H9 (cell line): ENCODE data around the gene SLC39A10. TPM values are rescaled to one million over a fixed set of nuclear protein-coding genes. Genes with fewer than 3 reads are reported as not detected.

Source experiments
- DNase-seq: peaks from one replicate; pipeline ENCODE4 v3.0.0-alpha.2; 2017
- H2AFZ ChIP-seq: one replicate; pipeline ENCODE4 v1.6.1; 2013; ENCODE audit warnings: mild to moderate bottlenecking, low read length, control low read depth, moderate library complexity
- H2AK5ac ChIP-seq: 2 replicates; pipeline ENCODE4 v1.6.1; 2013; ENCODE audit warnings: low read length, control low read depth, mixed read lengths; ENCODE audit not compliant: insufficient read length
- H2BK120ac ChIP-seq: one replicate; pipeline ENCODE4 v1.6.1; 2013; ENCODE audit warnings: low read depth, mild to moderate bottlenecking, low read length, control low read depth, inconsistent platforms; ENCODE audit not compliant: poor library complexity, severe bottlenecking
- H2BK12ac ChIP-seq: 2 replicates; pipeline ENCODE4 v1.6.1; 2013; ENCODE audit warnings: low read length, control low read depth, mixed read lengths, low read depth; ENCODE audit not compliant: insufficient read length
- H2BK15ac ChIP-seq: 2 replicates; pipeline ENCODE4 v1.6.1; 2013; ENCODE audit warnings: low read depth, low read length, control low read depth
- H2BK20ac ChIP-seq: one replicate; pipeline ENCODE4 v1.6.1; 2013; ENCODE audit warnings: low read depth, mild to moderate bottlenecking, low read length, control low read depth, inconsistent platforms; ENCODE audit not compliant: poor library complexity, severe bottlenecking
- H2BK5ac ChIP-seq: 2 replicates; pipeline ENCODE4 v1.6.1; 2013; ENCODE audit warnings: low read length, control low read depth, mixed read lengths; ENCODE audit not compliant: insufficient read length
- H3K14ac ChIP-seq: 2 replicates; pipeline ENCODE4 v1.6.1; 2013; ENCODE audit warnings: low read length, control low read depth; ENCODE audit not compliant: insufficient read depth
- H3K18ac ChIP-seq: 2 replicates; pipeline ENCODE4 v1.6.1; 2013; ENCODE audit warnings: low read depth, mild to moderate bottlenecking, mixed read lengths, low read length, control low read depth; ENCODE audit not compliant: insufficient read length
- H3K23ac ChIP-seq: 2 replicates; pipeline ENCODE4 v1.6.1; 2013; ENCODE audit warnings: low read length, control low read depth, mixed read lengths, low read depth; ENCODE audit not compliant: insufficient read length
- H3K23me2 ChIP-seq: 2 replicates; pipeline ENCODE4 v1.6.1; 2013; ENCODE audit warnings: low read depth, mild to moderate bottlenecking, mixed read lengths, low read length, control low read depth; ENCODE audit not compliant: insufficient read length, poor library complexity, severe bottlenecking
- H3K27ac ChIP-seq: 2 replicates; pipeline ENCODE4 v1.5.1; 2013; ENCODE audit warnings: low read length, control low read depth, mixed read lengths, low read depth; ENCODE audit not compliant: insufficient read length
- H3K27me3 ChIP-seq: 2 replicates; pipeline ENCODE4 v1.6.1; 2013; ENCODE audit warnings: low read length, control low read depth, inconsistent platforms; ENCODE audit not compliant: insufficient read depth
- H3K4ac ChIP-seq: 2 replicates; pipeline ENCODE4 v1.6.1; 2013; ENCODE audit warnings: low read depth, mild to moderate bottlenecking, control low read depth, inconsistent platforms, low read length, moderate library complexity
- H3K4me1 ChIP-seq: 2 replicates; pipeline ENCODE4 v1.6.1; 2013; ENCODE audit warnings: low read length, control low read depth, inconsistent platforms; ENCODE audit not compliant: insufficient read depth
- H3K4me2 ChIP-seq: 2 replicates; pipeline ENCODE4 v1.6.1; 2013; ENCODE audit warnings: low read length, control low read depth, mixed read lengths; ENCODE audit not compliant: insufficient read length, insufficient read depth
- H3K56ac ChIP-seq: 2 replicates; pipeline ENCODE4 v1.6.1; 2013; ENCODE audit warnings: low read depth, mild to moderate bottlenecking, mixed read lengths, low read length, control low read depth; ENCODE audit not compliant: insufficient read length
- H3K79me1 ChIP-seq: 2 replicates; pipeline ENCODE4 v1.6.1; 2013; ENCODE audit warnings: low read depth, mild to moderate bottlenecking, moderate library complexity, low read length, control low read depth, inconsistent platforms; ENCODE audit not compliant: insufficient read depth, poor library complexity, severe bottlenecking
- H3K79me2 ChIP-seq: 2 replicates; pipeline ENCODE4 v1.6.1; 2013; ENCODE audit warnings: low read length, control low read depth, inconsistent platforms; ENCODE audit not compliant: insufficient read depth
- H3K9ac ChIP-seq: 2 replicates; pipeline ENCODE4 v1.6.1; 2013; ENCODE audit warnings: low read length, control low read depth, mixed read lengths; ENCODE audit not compliant: insufficient read length; ENCODE audit errors: extremely low read depth
- H3K9me3 ChIP-seq: one replicate; pipeline ENCODE4 v1.6.1; 2013; ENCODE audit warnings: low read depth, low read length, inconsistent platforms; ENCODE audit not compliant: control insufficient read depth
- H3T11ph ChIP-seq: one replicate; pipeline ENCODE4 v1.6.1; 2013; ENCODE audit warnings: mild to moderate bottlenecking, low read length, control low read depth, inconsistent platforms
- H4K20me1 ChIP-seq: one replicate; pipeline ENCODE4 v1.6.1; 2013; ENCODE audit not compliant: control insufficient read depth, insufficient read length, insufficient read depth
- H4K5ac ChIP-seq: 2 replicates; pipeline ENCODE4 v1.6.1; 2013; ENCODE audit warnings: low read depth, mild to moderate bottlenecking, mixed read lengths, low read length, control low read depth; ENCODE audit not compliant: insufficient read length
- H4K8ac ChIP-seq: replicated peaks from 2 replicates; pipeline ENCODE4 v1.6.1; 2013; ENCODE audit warnings: low read length, control low read depth, mixed read lengths, low read depth; ENCODE audit not compliant: insufficient read length
- H4K91ac ChIP-seq: 2 replicates; pipeline ENCODE4 v1.6.1; 2013; ENCODE audit warnings: low read depth, mild to moderate bottlenecking, moderate library complexity, mixed read lengths, low read length, control low read depth; ENCODE audit not compliant: insufficient read length
- H3K27ac Mint-ChIP-seq, 3 experiments: 2 replicates in 2 of 3; 3 replicates in 1 of 3; pipeline ENCODE4 v1.8.0; 2020 to 2021; ENCODE audit warnings: mixed read lengths in 3 of 3, mild to moderate bottlenecking in 1 of 3, moderate library complexity in 1 of 3
- H3K27me3 Mint-ChIP-seq: 2 replicates; pipeline ENCODE4 v1.8.0; 2021; ENCODE audit warnings: low read depth, mild to moderate bottlenecking, moderate library complexity, mixed read lengths
- H3K36me3 Mint-ChIP-seq, 3 experiments: 2 replicates in 2 of 3; 3 replicates in 1 of 3; pipeline ENCODE4 v1.8.0; 2020 to 2021; ENCODE audit warnings: low read depth in 3 of 3, mixed read lengths in 3 of 3; ENCODE audit not compliant: insufficient read depth in 1 of 3
- H3K4me1 Mint-ChIP-seq, 2 experiments: 2 replicates each; pipeline ENCODE4 v1.8.0; 2020; ENCODE audit warnings: mixed read lengths in 2 of 2
- H3K4me3 Mint-ChIP-seq, 2 experiments: 2 replicates in 1 of 2; 3 replicates in 1 of 2; pipeline ENCODE4 v1.8.0; 2020 to 2021; ENCODE audit warnings: mild to moderate bottlenecking in 2 of 2, mixed read lengths in 2 of 2, moderate library complexity in 1 of 2
- H3K9me3 Mint-ChIP-seq, 2 experiments: 2 replicates in 1 of 2; 3 replicates in 1 of 2; pipeline ENCODE4 v1.8.0; 2020; ENCODE audit warnings: mild to moderate bottlenecking in 2 of 2, mixed read lengths in 2 of 2, moderate library complexity in 1 of 2
- CTCF ChIP-seq: fragments of 200-600 bp; sonication (generic); conservative IDR thresholded peaks from 3 replicates; pipeline ENCODE4 v1.8.0; 2021; ENCODE audit warnings: antibody characterized with exemption, mild to moderate bottlenecking
- WGBS: extraction: QIAGEN DNeasy Blood & Tissue Kit; methylation state at CpG from one replicate; pipeline ENCODE4 v1.1.7; 2013; ENCODE audit warnings: missing lambda C conversion rate, low lambda C conversion rate, mixed read lengths; ENCODE audit not compliant: insufficient read length; ENCODE audit errors: extremely low coverage; 5-methylcytosine and 5-hydroxymethylcytosine counted together
- total RNA-seq: library from RNA; stranded (reverse); gene quantifications from 2 replicates; pipeline ENCODE4 v1.2.1, GENCODE V29; 2021

Gene SLC39A10
- total RNA-seq, 1 experiment from 2014 or later, result 161 TPM

GRCh38 chr2:195620501-195620900 lies 36.5 kb upstream of the SLC39A10 start:
- Histone ChIP-seq H2AFZ (no peak overlapping the region), H4K20me1 (no peaks in the 10 kb centered on the region), H3K27ac (no peak overlapping the region), H4K5ac (no peak overlapping the region), H2BK5ac (no peak overlapping the region), H3K4ac (no peak overlapping the region), H3T11ph (peak overlapping the region; percentile 19), H2AK5ac (no peak overlapping the region), H3K79me1 (no peaks in the 10 kb centered on the region), H2BK20ac (no peak overlapping the region), H3K4me2 (no peak overlapping the region), H3K4me1 (peaks cover 4% of the 10 kb centered on the region; the same call in 1 of the 2 replicates), H3K23ac (no peak overlapping the region), H2BK120ac (no peak overlapping the region), H3K14ac (no peak overlapping the region), H3K18ac (no peak overlapping the region), H4K8ac (no peak overlapping the region), H4K91ac (no peak overlapping the region), H3K79me2 (no peaks in the 10 kb centered on the region; the same call in 1 of the 2 replicates), H3K27me3 (no peaks in the 10 kb centered on the region), H2BK15ac (no peak overlapping the region), H2BK12ac (no peak overlapping the region), H3K56ac (no peak overlapping the region), H3K9me3 (no peaks in the 10 kb centered on the region), H3K9ac (no peak overlapping the region), H3K23me2 (no peaks in the 10 kb centered on the region)
- no peaks in the 10 kb centered on the region; a peak in 1 of 5 replicates for H3K9me3 Mint-ChIP-seq
- no peaks in the 10 kb centered on the region for H3K27me3 Mint-ChIP-seq
- H3K4me1 Mint-ChIP-seq, result peaks cover 17 to 23% of the 10 kb centered on the region in 2 experiments
- DNase-seq, result no peak
- no peak for TF ChIP-seq CTCF
- H3K27ac Mint-ChIP-seq, result peak overlapping the region in 1 of 3 experiments; percentile 37; a peak in 2 of 7 replicates
- WGBS, result no CpG with 5 or more reads among the region's 3 CpGs
- no peak overlapping the region for H3K4me3 Mint-ChIP-seq
- peaks cover 1 to 9% (median 4%) of the 10 kb centered on the region in 3 experiments; a peak in 3 of 7 replicates for H3K36me3 Mint-ChIP-seq
